Ovary (tissue), 3 donors: ENCODE measurements around the gene RAPGEFL1.

Source experiments
- CTCF ChIP-seq, 3 donors: fragments of 450-650 bp in 2 of 3; fragments of 200-600 bp in 1 of 3; IDR thresholded peaks; one replicate each; pipeline versions ENCODE4 v1.5.1 to v1.8.0; 2016 to 2022; ENCODE audit warnings: antibody characterized with exemption in 3 of 3, mild to moderate bottlenecking in 1 of 3
- POLR2A ChIP-seq: fragments of 450-650 bp; IDR thresholded peaks from one replicate; pipeline ENCODE4 v1.6.1; 2017; ENCODE audit warnings: antibody characterized with exemption, mild to moderate bottlenecking, moderate library complexity
- donor health status: DM: no; HTN: no; CAD: no.

- TF ChIP-seq CTCF (IDR thresholded peaks at IDR 0.05) (no peak), POLR2A (no peak)
Observed at GRCh38 chr17:40218006-40218739, 40.9 kb downstream of the RAPGEFL1 start.
